Calu3 (cell line): ENCODE results near the gene LGALS8. TPM values are rescaled to one million over a fixed set of nuclear protein-coding genes. Genes with fewer than 3 reads are reported as not detected.
"Not testable (repeated sequence)": the region's sequence is repeated elsewhere in the genome, so short reads cannot be mapped to it uniquely, and the experiment has no call there.

Source experiments
- BruUV-seq: library from RNA; stranded (reverse); fragments of 400-500 nt; replicated peaks from 2 replicates; lab custom pipeline; 2021; lab: Mats Ljungman, UMichigan
- CTCF ChIA-PET: fragments of 300-600 bp; sonication (Branson Sonifier 250); formaldehyde crosslinking; loops from one replicate; lab custom pipeline; 2022; ENCODE audit warnings: antibody characterized with exemption; lab: Charles Lee
- DNase-seq: peaks from one replicate; pipeline ENCODE4 v3.0.0; 2022
- H3K27ac Mint-ChIP-seq: one replicate; pipeline ENCODE4 v1.8.0; 2022; ENCODE audit warnings: mixed read lengths; ENCODE audit not compliant: unreplicated experiment
- H3K27me3 Mint-ChIP-seq: one replicate; pipeline ENCODE4 v1.8.0; 2022; ENCODE audit warnings: mixed read lengths; ENCODE audit not compliant: unreplicated experiment
- H3K36me3 Mint-ChIP-seq: one replicate; pipeline ENCODE4 v1.8.0; 2022; ENCODE audit warnings: mild to moderate bottlenecking, moderate library complexity, mixed read lengths; ENCODE audit not compliant: insufficient read depth, unreplicated experiment
- H3K4me1 Mint-ChIP-seq: one replicate; pipeline ENCODE4 v1.8.0; 2022; ENCODE audit warnings: mild to moderate bottlenecking, low read depth, mixed read lengths; ENCODE audit not compliant: unreplicated experiment
- H3K4me3 Mint-ChIP-seq: one replicate; pipeline ENCODE4 v1.8.0; 2022; ENCODE audit warnings: mild to moderate bottlenecking, low read depth, moderate library complexity, mixed read lengths; ENCODE audit not compliant: unreplicated experiment
- H3K9me3 Mint-ChIP-seq: one replicate; pipeline ENCODE4 v1.8.0; 2022; ENCODE audit warnings: low read depth, mixed read lengths; ENCODE audit not compliant: unreplicated experiment
- CTCF ChIP-seq: fragments of 200-600 bp; IDR thresholded peaks from one replicate; pipeline ENCODE4 v1.8.0; 2022; ENCODE audit warnings: antibody characterized with exemption; ENCODE audit not compliant: unreplicated experiment
- intact Hi-C: fragments of 100-400 bp; cut with micrococcal nuclease; formaldehyde crosslinking; loops from one replicate; pipeline ENCODE4 v1.10.0; 2022; ENCODE audit not compliant: unreplicated experiment
- total RNA-seq: library from RNA; stranded (reverse); gene quantifications from 2 replicates; pipeline ENCODE4 v1.2.3, GENCODE V29; 2022

LGALS8 gene
- total RNA-seq, 1 experiment from 2014 or later: 46.5 TPM

GRCh38 chr1:236486356-236487002 lies 37.3 kb upstream of the LGALS8 start:
- no peak for DNase-seq
- H3K27ac Mint-ChIP-seq: no peak overlapping the region

GRCh38 chr1:236489161-236489560 lies 34.6 kb upstream of the LGALS8 start:
- H3K27ac Mint-ChIP-seq, BruUV-seq, intact Hi-C loops, H3K4me1 Mint-ChIP-seq, H3K9me3 Mint-ChIP-seq, DNase-seq, H3K4me3 Mint-ChIP-seq, H3K36me3 Mint-ChIP-seq, H3K27me3 Mint-ChIP-seq: not testable (repeated sequence)
- CTCF ChIA-PET: interaction anchor here (0.7 to 0.8 kb wide), 2 partner anchors 13 to 185 kb away, joined by 3 to 4 read pairs; no protein-coding TSS in a partner anchor

More at GRCh38 chr1:236486356-236487002, 37.3 kb upstream of the LGALS8 start:
- Mint-ChIP-seq H3K9me3 (no peaks in the 10 kb centered on the region), H3K36me3 (no peaks in the 10 kb centered on the region), H3K27me3 (peaks cover 21% of the 10 kb centered on the region), H3K4me3 (no peak overlapping the region), H3K4me1 (no peaks in the 10 kb centered on the region)
- TF ChIP-seq CTCF: no peak
- intact Hi-C loops: no loop called here
- no TSS peak for BruUV-seq
- CTCF ChIA-PET: no interaction called here

GRCh38 chr1:236489710-236490377 lies 33.9 kb upstream of the LGALS8 start:
- intact Hi-C loops: loop anchor here (1.0 to 5.0 kb wide), 3 partner anchors 42 to 387 kb away; no protein-coding TSS in a partner anchor
- H3K27me3 Mint-ChIP-seq: peaks cover 8% of the 10 kb centered on the region
- peak; percentile 16 for DNase-seq
- H3K36me3 Mint-ChIP-seq: no peaks in the 10 kb centered on the region
- H3K4me1 Mint-ChIP-seq: no peaks in the 10 kb centered on the region
- peak; percentile 63 for TF ChIP-seq CTCF
- H3K9me3 Mint-ChIP-seq: no peaks in the 10 kb centered on the region
- BruUV-seq: no TSS peak
- no peak overlapping the region for H3K27ac Mint-ChIP-seq
- H3K4me3 Mint-ChIP-seq: no peak overlapping the region
- CTCF ChIA-PET: interaction anchor here (0.8 kb wide), 1 partner anchor 14 kb away, joined by 3 read pairs; no protein-coding TSS in a partner anchor

- CTCF ChIA-PET: interaction anchor here (0.6 to 1.1 kb wide), 3 partner anchors 9 to 1196 kb away, joined by 3 read pairs; no protein-coding TSS in a partner anchor
- no peaks in the 10 kb centered on the region for H3K4me1 Mint-ChIP-seq
- intact Hi-C loops: loop anchor here (5.0 kb wide), 1 partner anchor 41 kb away; no protein-coding TSS in a partner anchor
- H3K9me3 Mint-ChIP-seq: no peaks in the 10 kb centered on the region
- H3K27me3 Mint-ChIP-seq: peaks cover 26% of the 10 kb centered on the region
- TF ChIP-seq CTCF: no peak
- no peak overlapping the region for H3K4me3 Mint-ChIP-seq
- no peak for DNase-seq
- no TSS peak for BruUV-seq
- H3K36me3 Mint-ChIP-seq: no peaks in the 10 kb centered on the region
- H3K27ac Mint-ChIP-seq: no peak overlapping the region
Measured at GRCh38 chr1:236491469-236492136, 32.2 kb upstream of the LGALS8 start.
